ENCODE results near the gene SEMA4B. TPM values are rescaled to one million over a fixed set of nuclear protein-coding genes. Genes with fewer than 3 reads are reported as not detected.

SEMA4B gene
- total and polyA plus RNA-seq, 9 of the 15 experiments (the other 6 are each of a cell fraction or from before 2014, with no cell fraction given) = 1.3 to 33.6 (median 11.0) TPM

DNA sequence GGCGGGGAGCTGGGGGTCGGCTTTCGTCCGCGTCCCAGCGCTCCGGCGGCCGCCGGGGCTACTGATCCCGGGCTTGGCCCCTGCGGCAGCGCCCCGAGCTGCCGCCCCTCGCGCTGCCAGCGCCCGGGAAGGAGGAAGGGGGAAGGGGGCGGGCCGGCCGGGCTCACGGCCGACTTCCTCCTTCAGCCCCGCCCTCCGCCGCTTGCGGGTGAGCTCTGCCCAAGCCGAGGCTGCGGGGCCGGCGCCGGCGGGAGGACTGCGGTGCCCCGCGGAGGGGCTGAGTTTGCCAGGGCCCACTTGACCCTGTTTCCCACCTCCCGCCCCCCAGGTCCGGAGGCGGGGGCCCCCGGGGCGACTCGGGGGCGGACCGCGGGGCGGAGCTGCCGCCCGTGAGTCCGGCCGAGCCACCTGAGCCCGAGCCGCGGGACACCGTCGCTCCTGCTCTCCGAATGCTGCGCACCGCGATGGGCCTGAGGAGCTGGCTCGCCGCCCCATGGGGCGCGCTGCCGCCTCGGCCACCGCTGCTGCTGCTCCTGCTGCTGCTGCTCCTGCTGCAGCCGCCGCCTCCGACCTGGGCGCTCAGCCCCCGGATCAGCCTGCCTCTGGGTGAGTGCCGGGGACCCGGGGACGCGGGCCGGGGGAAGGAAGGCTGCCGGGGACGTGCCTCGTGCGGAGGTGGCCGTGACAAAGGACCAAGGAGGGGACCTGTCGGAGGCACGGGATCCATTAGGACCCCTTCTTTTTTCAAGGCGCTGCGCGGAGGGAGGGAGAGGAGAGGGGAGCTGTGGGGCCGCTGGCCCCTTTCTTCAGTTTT, at the start of gene SEMA4B (continued):
- TF ChIP-seq ILK (tag; IDR thresholded peaks at IDR 0.05; ENCODE audit: borderline replicate concordance, low read depth) = no peak
- TF ChIP-seq YY1 (IDR thresholded peaks at IDR 0.05; ENCODE audit: borderline replicate concordance in 1 of 3, control insufficient read depth in 1 of 3, extremely low read depth in 1 of 3, insufficient read depth in 3 of 3, insufficient read length in 1 of 3, insufficient replicate concordance in 2 of 3, low read depth in 1 of 3, low read length in 2 of 3) = peak in 1 of 3 experiments; percentile 8
- peak; percentile 9; the same call in 1 of the 2 replicates for TF ChIP-seq ZBTB1 (CRISPR knock-in tag; IDR thresholded peaks at IDR 0.05; ENCODE audit: borderline replicate concordance, low read depth)
- TF ChIP-seq KLF1 (tag; IDR thresholded peaks at IDR 0.05) = no peak
- TF ChIP-seq KAT7 (CRISPR knock-in tag; IDR thresholded peaks at IDR 0.05; ENCODE audit: borderline replicate concordance) = peak; percentile 12; the same call in 1 of the 2 replicates
- peak; percentile 33; the same call in 1 of the 2 replicates for TF ChIP-seq ELF2 (CRISPR knock-in tag; IDR thresholded peaks at IDR 0.05)
- TF ChIP-seq, protein P1, sequence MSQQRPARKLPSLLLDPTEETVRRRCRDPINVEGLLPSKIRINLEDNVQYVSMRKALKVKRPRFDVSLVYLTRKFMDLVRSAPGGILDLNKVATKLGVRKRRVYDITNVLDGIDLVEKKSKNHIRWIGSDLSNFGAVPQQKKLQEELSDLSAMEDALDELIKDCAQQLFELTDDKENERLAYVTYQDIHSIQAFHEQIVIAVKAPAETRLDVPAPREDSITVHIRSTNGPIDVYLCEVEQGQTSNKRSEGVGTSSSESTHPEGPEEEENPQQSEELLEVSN (IDR thresholded peaks at IDR 0.05; ENCODE audit: borderline replicate concordance in 1 of 2, extremely low read depth in 1 of 2, insufficient read depth in 1 of 2, insufficient read length in 1 of 2, low read depth in 1 of 2, low read length in 1 of 2, poor library complexity in 1 of 2, severe bottlenecking in 1 of 2) = peak in 1 of 2 experiments; percentile 26
- peak; percentile 75 for TF ChIP-seq CHD1 (IDR thresholded peaks at IDR 0.05; ENCODE audit: low read length)
- TF ChIP-seq, protein P2, sequence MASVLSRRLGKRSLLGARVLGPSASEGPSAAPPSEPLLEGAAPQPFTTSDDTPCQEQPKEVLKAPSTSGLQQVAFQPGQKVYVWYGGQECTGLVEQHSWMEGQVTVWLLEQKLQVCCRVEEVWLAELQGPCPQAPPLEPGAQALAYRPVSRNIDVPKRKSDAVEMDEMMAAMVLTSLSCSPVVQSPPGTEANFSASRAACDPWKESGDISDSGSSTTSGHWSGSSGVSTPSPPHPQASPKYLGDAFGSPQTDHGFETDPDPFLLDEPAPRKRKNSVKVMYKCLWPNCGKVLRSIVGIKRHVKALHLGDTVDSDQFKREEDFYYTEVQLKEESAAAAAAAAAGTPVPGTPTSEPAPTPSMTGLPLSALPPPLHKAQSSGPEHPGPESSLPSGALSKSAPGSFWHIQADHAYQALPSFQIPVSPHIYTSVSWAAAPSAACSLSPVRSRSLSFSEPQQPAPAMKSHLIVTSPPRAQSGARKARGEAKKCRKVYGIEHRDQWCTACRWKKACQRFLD (CRISPR knock-in tag; IDR thresholded peaks at IDR 0.05) = no peak
- TF ChIP-seq HNRNPLL (IDR thresholded peaks at IDR 0.05; ENCODE audit: low read depth, low read length, poor library complexity, severe bottlenecking) = peak; percentile 72
- TF ChIP-seq CXXC5 (CRISPR knock-in tag; IDR thresholded peaks at IDR 0.05) = peak; percentile 72
- TF ChIP-seq, protein P3, sequence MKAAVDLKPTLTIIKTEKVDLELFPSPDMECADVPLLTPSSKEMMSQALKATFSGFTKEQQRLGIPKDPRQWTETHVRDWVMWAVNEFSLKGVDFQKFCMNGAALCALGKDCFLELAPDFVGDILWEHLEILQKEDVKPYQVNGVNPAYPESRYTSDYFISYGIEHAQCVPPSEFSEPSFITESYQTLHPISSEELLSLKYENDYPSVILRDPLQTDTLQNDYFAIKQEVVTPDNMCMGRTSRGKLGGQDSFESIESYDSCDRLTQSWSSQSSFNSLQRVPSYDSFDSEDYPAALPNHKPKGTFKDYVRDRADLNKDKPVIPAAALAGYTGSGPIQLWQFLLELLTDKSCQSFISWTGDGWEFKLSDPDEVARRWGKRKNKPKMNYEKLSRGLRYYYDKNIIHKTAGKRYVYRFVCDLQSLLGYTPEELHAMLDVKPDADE (conservative IDR thresholded peaks at IDR 0.05; ENCODE audit: control insufficient read depth, low read depth, low read length) = peak; percentile 65; the same call in 1 of the 2 replicates
- TF ChIP-seq, protein P4, sequence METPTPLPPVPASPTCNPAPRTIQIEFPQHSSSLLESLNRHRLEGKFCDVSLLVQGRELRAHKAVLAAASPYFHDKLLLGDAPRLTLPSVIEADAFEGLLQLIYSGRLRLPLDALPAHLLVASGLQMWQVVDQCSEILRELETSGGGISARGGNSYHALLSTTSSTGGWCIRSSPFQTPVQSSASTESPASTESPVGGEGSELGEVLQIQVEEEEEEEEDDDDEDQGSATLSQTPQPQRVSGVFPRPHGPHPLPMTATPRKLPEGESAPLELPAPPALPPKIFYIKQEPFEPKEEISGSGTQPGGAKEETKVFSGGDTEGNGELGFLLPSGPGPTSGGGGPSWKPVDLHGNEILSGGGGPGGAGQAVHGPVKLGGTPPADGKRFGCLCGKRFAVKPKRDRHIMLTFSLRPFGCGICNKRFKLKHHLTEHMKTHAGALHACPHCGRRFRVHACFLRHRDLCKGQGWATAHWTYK (CRISPR knock-in tag; IDR thresholded peaks at IDR 0.05) = no peak
- TF ChIP-seq ZNF274 (IDR thresholded peaks at IDR 0.05; ENCODE audit: borderline replicate concordance, low read depth, low read length) = no peak
- TF ChIP-seq, protein P5, sequence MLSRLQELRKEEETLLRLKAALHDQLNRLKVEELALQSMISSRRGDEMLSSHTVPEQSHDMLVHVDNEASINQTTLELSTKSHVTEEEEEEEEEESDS (CRISPR knock-in tag; IDR thresholded peaks at IDR 0.05) = no peak
- TF ChIP-seq HMGN3 (IDR thresholded peaks at IDR 0.05; ENCODE audit: borderline replicate concordance, extremely low read depth, insufficient read length, low read depth, low read length) = peak; percentile 44
- TF ChIP-seq POLR2G (IDR thresholded peaks at IDR 0.05; ENCODE audit: low read depth, low read length) = peak; percentile 78
- TF ChIP-seq RBBP5 (IDR thresholded peaks at IDR 0.05; ENCODE audit: borderline replicate concordance, insufficient read depth, low read length, poor library complexity, severe bottlenecking) = peak; percentile 64
